Fibroblast of lung (primary cell): Measurements from ENCODE around the gene CNPY4. TPM values are rescaled to one million over a fixed set of nuclear protein-coding genes. Genes with fewer than 3 reads are reported as not detected.

Experiments
- DNase-seq, 2 donors: peaks; one replicate each; pipeline versions ENCODE4 v3.0.0 to v3.0.0-alpha.2; 2010; ENCODE audit warnings: low read depth in 2 of 2
- H2AFZ ChIP-seq: 2 replicates; pipeline ENCODE4 v1.5.1; 2012; ENCODE audit warnings: low read length, control low read depth, inconsistent platforms
- H3K27ac ChIP-seq: 2 replicates; pipeline ENCODE4 v1.5.1; 2011; ENCODE audit warnings: low read length, control low read depth; ENCODE audit not compliant: insufficient read depth
- H3K27me3 ChIP-seq: 2 replicates; pipeline ENCODE4 v1.5.1; 2011; ENCODE audit warnings: mild to moderate bottlenecking, low read length; ENCODE audit not compliant: control insufficient read depth, insufficient read depth
- H3K36me3 ChIP-seq: 2 replicates; pipeline ENCODE4 v1.5.1; 2011; ENCODE audit warnings: low read length; ENCODE audit not compliant: control insufficient read depth, insufficient read depth
- H3K4me1 ChIP-seq: 2 replicates; pipeline ENCODE4 v1.5.1; 2011; ENCODE audit warnings: low read length; ENCODE audit not compliant: control insufficient read depth, insufficient read depth; ENCODE audit errors: extremely low read depth
- H3K4me2 ChIP-seq: 2 replicates; pipeline ENCODE4 v1.5.1; 2011; ENCODE audit warnings: low read length, control low read depth; ENCODE audit not compliant: insufficient read depth; ENCODE audit errors: extremely low read depth
- H3K4me3 ChIP-seq, 4 experiments: fragments of 200-600 bp in 1 of 4; sonication (generic) in 1 of 4; replicated peaks in 1 of 4; 2 replicates each; pipeline ENCODE4 v1.5.1; 2011 to 2016; ENCODE audit warnings: low read length in 4 of 4, low read depth in 3 of 4, mild to moderate bottlenecking in 3 of 4, control low read depth in 2 of 4, inconsistent platforms in 1 of 4, mixed read lengths in 1 of 4; ENCODE audit not compliant: insufficient read depth in 1 of 4; ENCODE audit errors: control extremely low read depth in 1 of 4
- H3K79me2 ChIP-seq: 2 replicates; pipeline ENCODE4 v1.5.1; 2012; ENCODE audit warnings: mild to moderate bottlenecking, low read length, inconsistent platforms; ENCODE audit not compliant: control insufficient read depth, insufficient read depth
- H3K9ac ChIP-seq: 2 replicates; pipeline ENCODE4 v1.5.1; 2011; ENCODE audit warnings: mild to moderate bottlenecking, low read length, control low read depth; ENCODE audit not compliant: insufficient read depth
- H3K9me3 ChIP-seq: 2 replicates; pipeline ENCODE4 v1.5.1; 2012; ENCODE audit warnings: low read depth, low read length; ENCODE audit not compliant: control insufficient read depth, insufficient read depth
- H4K20me1 ChIP-seq: 2 replicates; pipeline ENCODE4 v1.5.1; 2011; ENCODE audit warnings: low read length; ENCODE audit not compliant: control insufficient read depth, insufficient read depth; ENCODE audit errors: extremely low read depth
- CTCF ChIP-seq, 2 donors: IDR thresholded peaks in 1 of 2; conservative IDR thresholded peaks in 1 of 2; 1 replicate in 1 of 2; 2 replicates in 1 of 2; pipeline ENCODE4 v1.5.1; 2011 to 2012; ENCODE audit warnings: low read length in 2 of 2, control low read depth in 1 of 2, inconsistent platforms in 1 of 2, low read depth in 1 of 2, mild to moderate bottlenecking in 1 of 2
- EZH2 ChIP-seq: IDR thresholded peaks from 2 replicates; pipeline ENCODE4 v1.5.1; 2012; ENCODE audit warnings: low read length, control low read depth, mild to moderate bottlenecking; ENCODE audit errors: missing control alignments
- polyA plus RNA-seq, 2 donors: library from polyadenylated mRNA; depleted of rRNA in 1 of 2; stranded (reverse) in 1 of 2; unstranded in 1 of 2; fragments of >200 nt; gene quantifications; 2 replicates each; pipeline ENCODE4 v1.2.1, GENCODE V29; 2011 to 2012; ENCODE audit warnings: missing spikeins in 1 of 2
- total RNA-seq: library from RNA; depleted of rRNA; stranded (reverse); fragments of >200 nt; gene quantifications from 2 replicates; pipeline ENCODE4 v1.2.1, GENCODE V29; 2014

CNPY4 gene
- total and polyA plus RNA-seq, 2 donors (not counting 1 experiment from before 2014, with no cell fraction given) = 21.6 to 40.7 TPM

- Histone ChIP-seq H3K27ac (no peak overlapping the region), H3K9ac (no peak overlapping the region), H3K79me2 (no peaks in the 10 kb centered on the region), H3K4me1 (peaks cover 4% of the 10 kb centered on the region), H3K9me3 (no peaks in the 10 kb centered on the region), H4K20me1 (no peaks in the 10 kb centered on the region), H3K36me3 (no peaks in the 10 kb centered on the region), H3K27me3 (no peaks in the 10 kb centered on the region), H3K4me2 (no peak overlapping the region), H3K4me3 (no peak overlapping the region), H2AFZ (no peak overlapping the region)
- no peak for DNase-seq
- TF ChIP-seq CTCF (conservative IDR thresholded peaks at IDR 0.05 in 1 of 2, IDR thresholded peaks at IDR 0.05 in 1 of 2; ENCODE audit: low read depth in 1 of 2, low read length in 2 of 2) (no peak), EZH2 (no peak)
Measured at GRCh38 chr7:100171087-100171681, 51.8 kb downstream of the CNPY4 start.

GRCh38 chr7:100171840-100172239, 52.4 kb downstream of the CNPY4 start:
- Histone ChIP-seq H3K4me3 (no peak overlapping the region), H2AFZ (no peak overlapping the region), H3K27ac (no peak overlapping the region), H4K20me1 (no peaks in the 10 kb centered on the region), H3K36me3 (no peaks in the 10 kb centered on the region), H3K9me3 (no peaks in the 10 kb centered on the region), H3K79me2 (no peaks in the 10 kb centered on the region), H3K4me1 (peaks cover 4% of the 10 kb centered on the region), H3K27me3 (no peaks in the 10 kb centered on the region), H3K4me2 (no peak overlapping the region), H3K9ac (no peak overlapping the region)
- no peak for DNase-seq
- TF ChIP-seq CTCF (conservative IDR thresholded peaks at IDR 0.05 in 1 of 2, IDR thresholded peaks at IDR 0.05 in 1 of 2; ENCODE audit: low read depth in 1 of 2, low read length in 2 of 2) (no peak), EZH2 (no peak)

- DNase-seq = no peak
- Histone ChIP-seq H3K9me3 (no peaks in the 10 kb centered on the region), H2AFZ (no peak overlapping the region), H3K36me3 (no peaks in the 10 kb centered on the region), H3K9ac (no peak overlapping the region), H3K4me1 (no peaks in the 10 kb centered on the region), H4K20me1 (no peaks in the 10 kb centered on the region), H3K4me3 (no peak overlapping the region), H3K27me3 (no peaks in the 10 kb centered on the region), H3K27ac (no peak overlapping the region), H3K4me2 (no peak overlapping the region), H3K79me2 (no peaks in the 10 kb centered on the region)
- TF ChIP-seq CTCF (conservative IDR thresholded peaks at IDR 0.05 in 1 of 2, IDR thresholded peaks at IDR 0.05 in 1 of 2; ENCODE audit: low read depth in 1 of 2, low read length in 2 of 2) = no peak
- no peak for TF ChIP-seq EZH2
Measured at GRCh38 chr7:100173806-100174495, 54.5 kb downstream of the CNPY4 start.
